HG03432 (cell line): ENCODE measurements around the gene NGEF.

Source experiments
- ATAC-seq: cut with Tn5 transposase; IDR thresholded peaks from one replicate; pipeline ENCODE4 v1.9.1; 2021; ENCODE audit warnings: mild to moderate bottlenecking, moderate library complexity; ENCODE audit not compliant: unreplicated experiment

Gene NGEF

GRCh38 chr2:232976176-232976575, 36.9 kb downstream of the NGEF start:
- ATAC-seq = no peak

- ATAC-seq = no peak
Observed at GRCh38 chr2:232974396-232974795, 38.7 kb downstream of the NGEF start.

GRCh38 chr2:232973796-232974195, 39.3 kb downstream of the NGEF start:
- no peak for ATAC-seq

- ATAC-seq = no peak
Observed at GRCh38 chr2:232973011-232973735, 39.9 kb downstream of the NGEF start.

- ATAC-seq = no peak
Observed at GRCh38 chr2:232971744-232972143, 41.3 kb downstream of the NGEF start.

GRCh38 chr2:232970051-232970450, 43.0 kb downstream of the NGEF start:
- ATAC-seq = no peak

GRCh38 chr2:232967474-232967873, 45.6 kb downstream of the NGEF start:
- no peak for ATAC-seq

- no peak for ATAC-seq
Observed at GRCh38 chr2:232966122-232966521, 46.9 kb downstream of the NGEF start.

GRCh38 chr2:232963913-232964312, 49.1 kb downstream of the NGEF start:
- ATAC-seq = no peak

GRCh38 chr2:232960862-232961261, 52.2 kb downstream of the NGEF start:
- ATAC-seq = no peak

- no peak for ATAC-seq
Observed at GRCh38 chr2:232959139-232959538, 53.9 kb downstream of the NGEF start.

GRCh38 chr2:232957657-232958090, 55.4 kb downstream of the NGEF start:
- ATAC-seq = no peak

GRCh38 chr2:232955856-232956255, 57.2 kb downstream of the NGEF start:
- ATAC-seq = no peak

- ATAC-seq = no peak
Observed at GRCh38 chr2:232954691-232955090, 58.4 kb downstream of the NGEF start.

GRCh38 chr2:232951891-232952290, 61.2 kb downstream of the NGEF start:
- no peak for ATAC-seq

GRCh38 chr2:232951181-232951580, 61.9 kb downstream of the NGEF start:
- ATAC-seq = no peak

GRCh38 chr2:232950751-232951150, 62.3 kb downstream of the NGEF start:
- no peak for ATAC-seq

- no peak for ATAC-seq
Observed at GRCh38 chr2:232949016-232949415, 64.0 kb downstream of the NGEF start.

- no peak for ATAC-seq
Observed at GRCh38 chr2:232942831-232943230, 70.2 kb downstream of the NGEF start.

GRCh38 chr2:232941912-232942594, 71.0 kb downstream of the NGEF start:
- ATAC-seq = no peak

GRCh38 chr2:232941400-232941799, 71.7 kb downstream of the NGEF start:
- no peak for ATAC-seq

GRCh38 chr2:232940724-232941123, 72.3 kb downstream of the NGEF start:
- ATAC-seq = no peak
